HG03280 (cell line): ENCODE measurements around the gene HBG2.
"Not testable (repeated sequence)": the region's sequence is repeated elsewhere in the genome, so short reads cannot be mapped to it uniquely, and the experiment has no call there.

ENCODE experiments used
- ATAC-seq: cut with Tn5 transposase; IDR thresholded peaks from one replicate; pipeline ENCODE4 v1.9.1; 2021; ENCODE audit warnings: mild to moderate bottlenecking, moderate library complexity; ENCODE audit not compliant: unreplicated experiment

The HBG2 gene

GRCh38 chr11:5250543-5251204 is 3.9 kb downstream of the HBG2 start:
- ATAC-seq: no peak

GRCh38 chr11:5249807-5250396 is 4.7 kb downstream of the HBG2 start, which contains the start of gene HBG1:
TSS of gene HBG1 (minus strand) at chr11:5249857. CDS start at chr11:5249804, 53 bp downstream.
- not testable (repeated sequence) for ATAC-seq

- not testable (repeated sequence) for ATAC-seq
Observed at GRCh38 chr11:5248498-5248897, 6.1 kb downstream of the HBG2 start.

GRCh38 chr11:5247472-5248192 is 6.9 kb downstream of the HBG2 start:
- ATAC-seq: no peak

- ATAC-seq: no peak
Observed at GRCh38 chr11:5246772-5247471, 7.7 kb downstream of the HBG2 start.

- no peak for ATAC-seq
Observed at GRCh38 chr11:5245155-5245554, 9.4 kb downstream of the HBG2 start.

GRCh38 chr11:5243816-5244180 is 10.8 kb downstream of the HBG2 start:
- ATAC-seq: no peak

GRCh38 chr11:5242933-5243815 is 11.4 kb downstream of the HBG2 start:
- no peak for ATAC-seq

GRCh38 chr11:5242208-5242607 is 12.4 kb downstream of the HBG2 start:
- no peak for ATAC-seq

GRCh38 chr11:5241458-5241857 is 13.1 kb downstream of the HBG2 start:
- ATAC-seq: no peak

GRCh38 chr11:5240458-5240857 is 14.1 kb downstream of the HBG2 start:
- no peak for ATAC-seq

GRCh38 chr11:5240056-5240455 is 14.5 kb downstream of the HBG2 start:
- ATAC-seq: no peak

- no peak for ATAC-seq
Observed at GRCh38 chr11:5239046-5239445, 15.5 kb downstream of the HBG2 start.

GRCh38 chr11:5238486-5238885 is 16.1 kb downstream of the HBG2 start:
- ATAC-seq: no peak

- ATAC-seq: no peak
Observed at GRCh38 chr11:5237420-5237819, 17.2 kb downstream of the HBG2 start.

GRCh38 chr11:5235364-5236095 is 19.1 kb downstream of the HBG2 start:
- ATAC-seq: no peak

- ATAC-seq: peak; percentile 47
Observed at GRCh38 chr11:5234381-5234834, 20.2 kb downstream of the HBG2 start, which contains the start of gene HBD. TSS of gene HBD (minus strand) at chr11:5234483. CDS start at chr11:5234433, 50 bp downstream.

GRCh38 chr11:5233307-5233706 is 21.3 kb downstream of the HBG2 start:
- ATAC-seq: no peak

- ATAC-seq: no peak
Observed at GRCh38 chr11:5232821-5233220, 21.8 kb downstream of the HBG2 start.

- no peak for ATAC-seq
Observed at GRCh38 chr11:5232176-5232575, 22.4 kb downstream of the HBG2 start.
